Measurements from ENCODE around the gene BCL7C. TPM values are rescaled to one million over a fixed set of nuclear protein-coding genes. Genes with fewer than 3 reads are reported as not detected.

BCL7C gene
- total and polyA plus RNA-seq, 2 of the 13 experiments (the other 11 are each of a cell fraction or from before 2014, with no cell fraction given), result 17.7 to 33.8 TPM

GRCh38 chr16:30902029-30902972, 8.4 kb upstream of the BCL7C start (continued):
- TF ChIP-seq SRSF1 (optimal IDR thresholded peaks at IDR 0.05; ENCODE audit: low read depth, low read length), result peak; percentile 42
- peak; percentile 71; the same call in 1 of the 2 replicates for TF ChIP-seq BRD4 (CRISPR knock-in tag; IDR thresholded peaks at IDR 0.05)
- TF ChIP-seq ARHGAP35 (CRISPR knock-in tag; IDR thresholded peaks at IDR 0.05; ENCODE audit: borderline replicate concordance), result no peak
- TF ChIP-seq ELF3 (CRISPR knock-in tag; IDR thresholded peaks at IDR 0.05), result no peak
- no peak; the same call in 1 of the 2 replicates for TF ChIP-seq ZMYM3 (CRISPR knock-in tag; IDR thresholded peaks at IDR 0.05)
- no peak for TF ChIP-seq NR2F1 (CRISPR knock-in tag; IDR thresholded peaks at IDR 0.05)
- TF ChIP-seq HES4 (CRISPR knock-in tag; IDR thresholded peaks at IDR 0.05; ENCODE audit: borderline replicate concordance), result no peak; the same call in 1 of the 2 replicates
- no peak for TF ChIP-seq ZNF318 (CRISPR knock-in tag; IDR thresholded peaks at IDR 0.05)
- TF ChIP-seq NFIC (IDR thresholded peaks at IDR 0.05; ENCODE audit: low read length), result no peak
- TF ChIP-seq E2F1 (CRISPR knock-in tag; IDR thresholded peaks at IDR 0.05), result no peak; the same call in 1 of the 2 replicates
- TF ChIP-seq NFIB (CRISPR knock-in tag; IDR thresholded peaks at IDR 0.05; ENCODE audit: borderline replicate concordance), result no peak
- TF ChIP-seq PCBP1 (IDR thresholded peaks at IDR 0.05; ENCODE audit: borderline replicate concordance, low read depth, low read length), result no peak
- TF ChIP-seq CREBL2 (CRISPR knock-in tag; IDR thresholded peaks at IDR 0.05; ENCODE audit: borderline replicate concordance), result no peak
- no peak for TF ChIP-seq PRDM15 (CRISPR knock-in tag; IDR thresholded peaks at IDR 0.05)

Measured in HepG2 (cell line).